Keratinocyte (primary cell): Measurements from ENCODE around the gene FAM3C. TPM values are rescaled to one million over a fixed set of nuclear protein-coding genes. Genes with fewer than 3 reads are reported as not detected.

Experiments
- DNase-seq: peaks from one replicate; pipeline ENCODE4 v3.0.0-alpha.2; 2011; ENCODE audit warnings: low read depth, missing footprints, low spot score
- FAIRE-seq: peaks from 2 replicates; lab custom pipeline; 2011; peaks lifted over from hg19 to GRCh38; lab: Jason Lieb, UNC
- H2AFZ ChIP-seq: 2 replicates; pipeline ENCODE4 v1.6.0; 2012; ENCODE audit warnings: low read length, control low read depth, inconsistent platforms; ENCODE audit not compliant: control insufficient read depth
- H3K27ac ChIP-seq: 2 replicates; pipeline ENCODE4 v1.5.1; 2011; ENCODE audit warnings: low read length; ENCODE audit not compliant: control insufficient read depth, insufficient read depth
- H3K27me3 ChIP-seq: 3 replicates; pipeline ENCODE4 v1.6.0; 2011; ENCODE audit warnings: low read length; ENCODE audit not compliant: control insufficient read depth, insufficient read depth; ENCODE audit errors: extremely low read depth
- H3K36me3 ChIP-seq, 2 experiments: 2 replicates in 1 of 2; 3 replicates in 1 of 2; pipeline ENCODE4 v1.5.1; 2011; ENCODE audit warnings: low read length in 2 of 2, mild to moderate bottlenecking in 1 of 2; ENCODE audit not compliant: control insufficient read depth in 2 of 2, insufficient read depth in 2 of 2; ENCODE audit errors: extremely low read depth in 1 of 2
- H3K4me1 ChIP-seq: 3 replicates; pipeline ENCODE4 v1.5.1; 2011; ENCODE audit warnings: low read length; ENCODE audit not compliant: control insufficient read depth, insufficient read depth; ENCODE audit errors: extremely low read depth
- H3K4me2 ChIP-seq: 3 replicates; pipeline ENCODE4 v1.6.0; 2011; ENCODE audit warnings: low read depth, low read length; ENCODE audit not compliant: control insufficient read depth, insufficient read depth; ENCODE audit errors: extremely low read depth
- H3K4me3 ChIP-seq, 3 experiments: fragments of 200-600 bp in 1 of 3; sonication (generic) in 1 of 3; 2 replicates in 2 of 3; 3 replicates in 1 of 3; pipeline ENCODE4 v1.5.1; 2011 to 2016; ENCODE audit warnings: low read length in 3 of 3, mild to moderate bottlenecking in 3 of 3, control low read depth in 2 of 3, inconsistent platforms in 1 of 3, low read depth in 1 of 3, mixed read lengths in 1 of 3, mixed run types in 1 of 3, moderate library complexity in 1 of 3; ENCODE audit not compliant: control insufficient read depth in 2 of 3, insufficient read depth in 2 of 3; ENCODE audit errors: extremely low read depth in 1 of 3
- H3K79me2 ChIP-seq: 2 replicates; pipeline ENCODE4 v1.6.0; 2012; ENCODE audit warnings: low read length; ENCODE audit not compliant: control insufficient read depth, insufficient read depth
- H3K9ac ChIP-seq: 3 replicates; pipeline ENCODE4 v1.6.0; 2011; ENCODE audit warnings: low read length; ENCODE audit not compliant: control insufficient read depth, insufficient read depth; ENCODE audit errors: extremely low read depth
- H3K9me1 ChIP-seq: 3 replicates; pipeline ENCODE4 v1.6.0; 2011; ENCODE audit warnings: low read length; ENCODE audit not compliant: control insufficient read depth, insufficient read depth; ENCODE audit errors: extremely low read depth
- H3K9me3 ChIP-seq: 2 replicates; pipeline ENCODE4 v1.5.1; 2012; ENCODE audit warnings: low read depth, low read length; ENCODE audit not compliant: control insufficient read depth
- H4K20me1 ChIP-seq: 3 replicates; pipeline ENCODE4 v1.6.0; 2011; ENCODE audit warnings: low read length; ENCODE audit not compliant: control insufficient read depth, insufficient read depth; ENCODE audit errors: extremely low read depth
- CTCF ChIP-seq, 3 experiments: IDR thresholded peaks in 1 of 3; conservative IDR thresholded peaks in 1 of 3; optimal IDR thresholded peaks in 1 of 3; 2 replicates in 2 of 3; 3 replicates in 1 of 3; pipeline versions ENCODE3 to v1.5.1; 2011; ENCODE audit warnings: low read length in 3 of 3, mild to moderate bottlenecking in 3 of 3, moderate library complexity in 2 of 3, control low read depth in 1 of 3, inconsistent platforms in 1 of 3; ENCODE audit not compliant: insufficient read depth in 2 of 3; ENCODE audit errors: extremely low read depth in 1 of 3
- EZH2 ChIP-seq: IDR thresholded peaks from one replicate; pipeline ENCODE4 v1.6.1; 2012; ENCODE audit warnings: inconsistent platforms, mild to moderate bottlenecking, low read length, moderate library complexity
- dilution Hi-C: fragments of 300-500 bp; cut with MboI; formaldehyde crosslinking; loops from one replicate; pipeline ENCODE4 v1.7.0; 2020; ENCODE audit warnings: low sequenced_read_pairs; ENCODE audit not compliant: extremely low pct_ligation_motif_present
- polyA plus RNA-seq, 5 experiments: library from polyadenylated mRNA; depleted of rRNA in 3 of 5; stranded (reverse) in 3 of 5; stranded (forward) in 1 of 5; unstranded in 1 of 5; fragments of >200 nt; gene quantifications; 1 replicate in 1 of 5; 2 replicates in 3 of 5; 3 replicates in 1 of 5; pipeline versions ENCODE4 v1.2.1 to v1.2.3, GENCODE V29; 2011 to 2012; ENCODE audit warnings: missing spikeins in 2 of 5, low read depth in 1 of 5, low replicate concordance in 1 of 5

FAM3C gene
- polyA plus RNA-seq, 1 donor (not counting 4 experiments of a cell fraction or from before 2014, with no cell fraction given): 93.5 TPM

- H3K4me1 ChIP-seq: no peaks in the 10 kb centered on the region
- DNase-seq (no peak), FAIRE-seq (no peak)
- H3K4me2 ChIP-seq: no peak overlapping the region
- H3K27me3 ChIP-seq: no peaks in the 10 kb centered on the region
- H3K79me2 ChIP-seq: no peaks in the 10 kb centered on the region
- TF ChIP-seq CTCF (optimal IDR thresholded peaks at IDR 0.05 in 1 of 3, IDR thresholded peaks at IDR 0.05 in 1 of 3, conservative IDR thresholded peaks at IDR 0.05 in 1 of 3; ENCODE audit: extremely low read depth in 1 of 3, insufficient read depth in 2 of 3, low read length in 3 of 3) (no peak), EZH2 (no peak)
- H3K4me3 ChIP-seq: no peak overlapping the region
- H3K9ac ChIP-seq: no peak overlapping the region
- no peaks in the 10 kb centered on the region for H4K20me1 ChIP-seq
- no peaks in the 10 kb centered on the region for H3K36me3 ChIP-seq
- dilution Hi-C loops: no loop called here
- H3K27ac ChIP-seq: no peak overlapping the region
- no peaks in the 10 kb centered on the region for H3K9me3 ChIP-seq
- no peaks in the 10 kb centered on the region for H3K9me1 ChIP-seq
- no peak overlapping the region for H2AFZ ChIP-seq
Measured at GRCh38 chr7:121414436-121414835, 18.3 kb upstream of the FAM3C start.

GRCh38 chr7:121411597-121411979 is 15.5 kb upstream of the FAM3C start:
- no peaks in the 10 kb centered on the region for H4K20me1 ChIP-seq
- dilution Hi-C loops: no loop called here
- no peak for TF ChIP-seq EZH2
- no peak for TF ChIP-seq CTCF (optimal IDR thresholded peaks at IDR 0.05 in 1 of 3, IDR thresholded peaks at IDR 0.05 in 1 of 3, conservative IDR thresholded peaks at IDR 0.05 in 1 of 3; ENCODE audit: extremely low read depth in 1 of 3, insufficient read depth in 2 of 3, low read length in 3 of 3)
- H3K9ac ChIP-seq: no peak overlapping the region
- H2AFZ ChIP-seq: no peak overlapping the region
- no peak overlapping the region for H3K27ac ChIP-seq
- FAIRE-seq: no peak
- H3K4me1 ChIP-seq: no peaks in the 10 kb centered on the region
- H3K9me3 ChIP-seq: no peaks in the 10 kb centered on the region
- no peaks in the 10 kb centered on the region for H3K36me3 ChIP-seq
- DNase-seq: no peak
- no peak overlapping the region for H3K4me2 ChIP-seq
- no peaks in the 10 kb centered on the region for H3K9me1 ChIP-seq
- H3K4me3 ChIP-seq: no peak overlapping the region
- H3K27me3 ChIP-seq: no peaks in the 10 kb centered on the region
- H3K79me2 ChIP-seq: no peaks in the 10 kb centered on the region
